HT1080 (cell line): Measurements from ENCODE around the gene EDN1. TPM values are rescaled to one million over a fixed set of nuclear protein-coding genes. Genes with fewer than 3 reads are reported as not detected.

ENCODE experiments used
- DNase-seq: peaks from one replicate; pipeline ENCODE4 v3.0.0-alpha.2; 2015; ENCODE audit warnings: low read depth
- small RNA-seq: library from RNA; depleted of rRNA; stranded (forward); fragments of <200 nt; gene quantifications from one replicate; pipeline ENCODE3, GENCODE V24; 2014
- total RNA-seq: library from RNA; depleted of rRNA; stranded (reverse); fragments of >200 nt; shearing (Covaris generic); gene quantifications from 2 replicates; pipeline ENCODE4 v1.2.3, GENCODE V29; 2014

EDN1 gene
- total RNA-seq, 1 experiment from 2014 or later, result 2.0 TPM

- DNase-seq, result no peak
Observed at GRCh38 chr6:12344961-12345693, 55.0 kb downstream of the EDN1 start.

- no peak for DNase-seq
Observed at GRCh38 chr6:12345694-12346058, 55.5 kb downstream of the EDN1 start.

Small RNA genes within 50 kb of the gene (small RNA-seq; reads per million reads assigned to genes)
- not detected for gene SUMO2P12
